ENCODE results near the gene PDE4B. TPM values are rescaled to one million over a fixed set of nuclear protein-coding genes. Genes with fewer than 3 reads are reported as not detected.
A peak's percentile ranks its signal among the peaks of the same experiment; 100 is the strongest.

The PDE4B gene
- total RNA-seq, 1 experiment from 2014 or later = 9.0 TPM

- DNase-seq (ENCODE audit: low read depth) = no peak
These were observed 447.1 kb downstream of the PDE4B start for GRCh38 chr1:66239834-66240233.

- peak; percentile 36 for DNase-seq (ENCODE audit: low read depth)
These were observed 448.1 kb downstream of the PDE4B start for GRCh38 chr1:66240491-66241484.

GRCh38 chr1:66242646-66243547 lies 450.2 kb downstream of the PDE4B start:
- peak; percentile 85 for DNase-seq (ENCODE audit: low read depth)

GRCh38 chr1:66243548-66244130 lies 450.9 kb downstream of the PDE4B start:
- no peak for DNase-seq (ENCODE audit: low read depth)

- DNase-seq (ENCODE audit: low read depth) = peak; percentile 96
These were observed 451.7 kb downstream of the PDE4B start for GRCh38 chr1:66244429-66244828.

- no peak for DNase-seq (ENCODE audit: low read depth)
These were observed 453.0 kb downstream of the PDE4B start for GRCh38 chr1:66245691-66246090.

GRCh38 chr1:66246351-66247269 lies 453.9 kb downstream of the PDE4B start:
- DNase-seq (ENCODE audit: low read depth) = no peak

GRCh38 chr1:66247415-66248208 lies 454.9 kb downstream of the PDE4B start:
- no peak for DNase-seq (ENCODE audit: low read depth)

GRCh38 chr1:66248257-66248656 lies 455.6 kb downstream of the PDE4B start:
- DNase-seq (ENCODE audit: low read depth) = no peak

GRCh38 chr1:66248746-66249145 lies 456.1 kb downstream of the PDE4B start:
- no peak for DNase-seq (ENCODE audit: low read depth)

GRCh38 chr1:66250075-66250474 lies 457.4 kb downstream of the PDE4B start:
- no peak for DNase-seq (ENCODE audit: low read depth)

- DNase-seq (ENCODE audit: low read depth) = no peak
These were observed 457.8 kb downstream of the PDE4B start for GRCh38 chr1:66250478-66250877.

- DNase-seq (ENCODE audit: low read depth) = no peak
These were observed 458.9 kb downstream of the PDE4B start for GRCh38 chr1:66251546-66251945.

- peak; percentile 76 for DNase-seq (ENCODE audit: low read depth)
These were observed 460.7 kb downstream of the PDE4B start for GRCh38 chr1:66253330-66253921.

- no peak for DNase-seq (ENCODE audit: low read depth)
These were observed 462.1 kb downstream of the PDE4B start for GRCh38 chr1:66254785-66255184.

- DNase-seq (ENCODE audit: low read depth) = peak; percentile 70
These were observed 464.2 kb downstream of the PDE4B start for GRCh38 chr1:66256629-66257572.

GRCh38 chr1:66258404-66259105 lies 465.9 kb downstream of the PDE4B start:
- no peak for DNase-seq (ENCODE audit: low read depth)

GRCh38 chr1:66261364-66261763 lies 468.7 kb downstream of the PDE4B start:
- peak; percentile 77 for DNase-seq (ENCODE audit: low read depth)

All from RPMI7951 (cell line).